GM23248 (cell line): ENCODE results near the gene BARHL1. TPM values are rescaled to one million over a fixed set of nuclear protein-coding genes. Genes with fewer than 3 reads are reported as not detected.

Experiments
- DNase-seq: peaks from one replicate; pipeline ENCODE4 v3.0.0-alpha.2; 2015
- H2AFZ ChIP-seq: fragments of 200-600 bp; sonication (generic); 2 replicates; pipeline ENCODE4 v1.6.1; 2016; ENCODE audit warnings: antibody characterized with exemption
- H3F3A ChIP-seq: fragments of 200-600 bp; sonication (generic); 2 replicates; pipeline ENCODE4 v1.6.1; 2016; ENCODE audit warnings: mild to moderate bottlenecking, antibody characterized with exemption, mixed run types; ENCODE audit not compliant: insufficient read depth
- H3K27ac ChIP-seq: fragments of 200-600 bp; sonication (generic); 2 replicates; pipeline ENCODE4 v1.5.1; 2016; ENCODE audit warnings: mild to moderate bottlenecking
- H3K27me3 ChIP-seq: fragments of 200-600 bp; sonication (generic); replicated peaks from 2 replicates; pipeline ENCODE4 v1.6.1; 2016; ENCODE audit warnings: mild to moderate bottlenecking; ENCODE audit not compliant: insufficient read depth
- H3K36me3 ChIP-seq: fragments of 200-600 bp; sonication (generic); 2 replicates; pipeline ENCODE4 v1.6.1; 2016; ENCODE audit warnings: low read depth, mild to moderate bottlenecking
- H3K4me1 ChIP-seq: fragments of 200-600 bp; sonication (generic); 2 replicates; pipeline ENCODE4 v1.6.1; 2016; ENCODE audit warnings: mild to moderate bottlenecking; ENCODE audit not compliant: insufficient read depth
- H3K4me2 ChIP-seq: fragments of 200-600 bp; sonication (generic); one replicate; pipeline ENCODE4 v1.6.1; 2016; ENCODE audit warnings: mild to moderate bottlenecking; ENCODE audit not compliant: unreplicated experiment
- H3K4me3 ChIP-seq: fragments of 200-600 bp; sonication (generic); 2 replicates; pipeline ENCODE4 v1.5.1; 2016; ENCODE audit warnings: mild to moderate bottlenecking
- H3K79me2 ChIP-seq: fragments of 200-600 bp; sonication (generic); 2 replicates; pipeline ENCODE4 v1.6.1; 2016; ENCODE audit warnings: mild to moderate bottlenecking; ENCODE audit not compliant: insufficient read depth
- H3K9ac ChIP-seq: fragments of 200-600 bp; sonication (generic); 2 replicates; pipeline ENCODE4 v1.6.1; 2016; ENCODE audit warnings: mild to moderate bottlenecking
- H3K9me2 ChIP-seq: fragments of 200-600 bp; sonication (generic); 2 replicates; pipeline ENCODE4 v1.6.1; 2016; ENCODE audit warnings: mixed run types, mild to moderate bottlenecking, moderate library complexity; ENCODE audit not compliant: insufficient read depth
- H3K9me3 ChIP-seq: fragments of 200-600 bp; sonication (generic); one replicate; pipeline ENCODE4 v1.6.1; 2017; ENCODE audit warnings: low read depth
- H4K20me1 ChIP-seq: fragments of 200-600 bp; sonication (generic); 2 replicates; pipeline ENCODE4 v1.6.0; 2016; ENCODE audit not compliant: insufficient read depth
- EZH2 ChIP-seq: fragments of 200-600 bp; sonication (generic); IDR thresholded peaks from 2 replicates; pipeline ENCODE4 v1.6.1; 2018; ENCODE audit warnings: antibody characterized with exemption, mild to moderate bottlenecking; ENCODE audit not compliant: insufficient read depth, poor library complexity, severe bottlenecking
- EZH2phosphoT487 ChIP-seq: fragments of 200-600 bp; sonication (generic); IDR thresholded peaks from 2 replicates; pipeline ENCODE4 v1.6.1; 2018; ENCODE audit warnings: antibody characterized with exemption, moderate library complexity, mild to moderate bottlenecking, low read depth; ENCODE audit not compliant: insufficient read depth
- WGBS, 2 experiments: methylation state at CpG; one replicate each; pipeline ENCODE4 v1.1.6; 2015 to 2017; ENCODE audit warnings: low lambda C conversion rate in 2 of 2, low coverage in 1 of 2; ENCODE audit errors: missing lambda C conversion rate in 2 of 2; 5-methylcytosine and 5-hydroxymethylcytosine counted together
- in situ Hi-C: fragments of 300-500 bp; cut with MboI; formaldehyde crosslinking; loops from 2 replicates; pipeline ENCODE4 v1.15.0; 2020
- polyA plus RNA-seq: library from polyadenylated mRNA; unstranded; fragments of >200 nt; fragmentation: Nextera tagmentation; extraction: Ambion mirVana; gene quantifications from 2 replicates; pipeline ENCODE4 v1.2.1, GENCODE V29; 2016
- total RNA-seq: library from RNA; depleted of rRNA; stranded (reverse); fragments of >200 nt; shearing (Covaris generic); gene quantifications from 2 replicates; pipeline ENCODE4 v1.2.3, GENCODE V29; 2014

Gene BARHL1
- total and polyA plus RNA-seq, 2 experiments from 2014 or later = not detected

- Histone ChIP-seq H3K9me3 (no peaks in the 10 kb centered on the region), H3K27me3 (peaks cover 5% of the 10 kb centered on the region), H2AFZ (no peak overlapping the region), H3K9me2 (no peaks in the 10 kb centered on the region), H3K9ac (no peak overlapping the region), H3K4me1 (no peaks in the 10 kb centered on the region), H3K27ac (no peak overlapping the region), H3F3A (0 out of 2 replicates have a peak, but pooled peaks cover 7% of the 10 kb centered on the region), H3K4me2 (no peak overlapping the region), H3K4me3 (no peak overlapping the region), H3K79me2 (no peaks in the 10 kb centered on the region), H3K36me3 (no peaks in the 10 kb centered on the region; the same call in 1 of the 2 replicates), H4K20me1 (no peaks in the 10 kb centered on the region)
- DNase-seq = no peak
- WGBS, 2 experiments = 59 to 62% methylated on average over 3 of the region's 3 CpGs
- in situ Hi-C loops = no loop called here
- TF ChIP-seq EZH2phosphoT487 = no peak
- TF ChIP-seq EZH2 = no peak
These were observed 13.8 kb downstream of the BARHL1 start for GRCh38 chr9:132596200-132596599.

GRCh38 chr9:132597073-132597775 is 14.8 kb downstream of the BARHL1 start:
- Histone ChIP-seq H3F3A (0 out of 2 replicates have a peak, but pooled peaks cover 3% of the 10 kb centered on the region), H3K9me3 (no peaks in the 10 kb centered on the region), H2AFZ (no peak overlapping the region), H3K4me1 (no peaks in the 10 kb centered on the region), H3K9ac (no peak overlapping the region), H3K9me2 (no peaks in the 10 kb centered on the region), H3K79me2 (no peaks in the 10 kb centered on the region), H3K36me3 (no peaks in the 10 kb centered on the region; the same call in 1 of the 2 replicates), H3K4me2 (no peak overlapping the region), H3K27me3 (no peaks in the 10 kb centered on the region), H3K27ac (no peak overlapping the region), H4K20me1 (no peaks in the 10 kb centered on the region), H3K4me3 (no peak overlapping the region)
- in situ Hi-C loops = no loop called here
- TF ChIP-seq EZH2 = no peak
- no peak for TF ChIP-seq EZH2phosphoT487
- WGBS, 2 experiments = 98 to 99% methylated on average over 16 of the region's 16 CpGs
- DNase-seq = no peak

- H3K4me1 ChIP-seq = no peaks in the 10 kb centered on the region
- 95 to 97% methylated on average over 12 of the region's 12 CpGs for WGBS, 2 experiments
- no peak for DNase-seq
- in situ Hi-C loops = no loop called here
- no peak overlapping the region for H3K4me3 ChIP-seq
- H3K79me2 ChIP-seq = no peaks in the 10 kb centered on the region
- no peaks in the 10 kb centered on the region for H4K20me1 ChIP-seq
- H3K9me2 ChIP-seq = no peaks in the 10 kb centered on the region
- no peak overlapping the region for H3K27ac ChIP-seq
- peaks cover 2% of the 10 kb centered on the region; the same call in 1 of the 2 replicates for H3K36me3 ChIP-seq
- TF ChIP-seq EZH2 = no peak
- no peak overlapping the region for H2AFZ ChIP-seq
- H3K9ac ChIP-seq = no peak overlapping the region
- H3K4me2 ChIP-seq = no peak overlapping the region
- no peaks in the 10 kb centered on the region for H3K27me3 ChIP-seq
- H3F3A ChIP-seq = no peaks in the 10 kb centered on the region
- H3K9me3 ChIP-seq = no peaks in the 10 kb centered on the region
These were observed 18.0 kb downstream of the BARHL1 start for GRCh38 chr9:132600326-132600984.

- no peak for DNase-seq
- Histone ChIP-seq H3K27ac (no peak overlapping the region), H3K4me1 (no peaks in the 10 kb centered on the region), H3K9me2 (no peaks in the 10 kb centered on the region), H3K4me2 (no peak overlapping the region), H3F3A (no peaks in the 10 kb centered on the region), H3K9me3 (no peaks in the 10 kb centered on the region), H3K36me3 (peaks cover 2% of the 10 kb centered on the region; the same call in 1 of the 2 replicates), H3K4me3 (no peak overlapping the region), H3K79me2 (no peaks in the 10 kb centered on the region), H4K20me1 (no peaks in the 10 kb centered on the region), H3K27me3 (no peaks in the 10 kb centered on the region), H2AFZ (no peak overlapping the region), H3K9ac (no peak overlapping the region)
- TF ChIP-seq EZH2 = no peak
- TF ChIP-seq EZH2phosphoT487 = no peak
- in situ Hi-C loops = no loop called here
- WGBS, 2 experiments = 65 to 83% methylated on average over 3 of the region's 3 CpGs
These were observed 19.8 kb downstream of the BARHL1 start for GRCh38 chr9:132602207-132602606.
